Gastroesophageal sphincter (tissue), 3 donors: ENCODE measurements around the gene GPATCH3.

Source experiments
- CTCF ChIP-seq, 4 experiments: fragments of 200-600 bp in 2 of 4; fragments of 450-650 bp in 2 of 4; sonication (generic) in 1 of 4; IDR thresholded peaks; one replicate each; pipeline ENCODE4 v1.5.1; 2017 to 2019; ENCODE audit warnings: antibody characterized with exemption in 4 of 4, mild to moderate bottlenecking in 2 of 4, moderate library complexity in 2 of 4
- EP300 ChIP-seq: sonication (generic); formaldehyde crosslinking; IDR thresholded peaks from one replicate; pipeline ENCODE4 v1.6.1; 2017; ENCODE audit warnings: antibody characterized with exemption, mild to moderate bottlenecking
- POLR2A ChIP-seq, 2 donors: fragments of 450-650 bp; IDR thresholded peaks; one replicate each; pipeline ENCODE4 v1.6.1; 2017; ENCODE audit warnings: antibody characterized with exemption in 2 of 2, mild to moderate bottlenecking in 2 of 2, moderate library complexity in 1 of 2

- TF ChIP-seq CTCF (IDR thresholded peaks at IDR 0.05) (no peak), POLR2A (IDR thresholded peaks at IDR 0.05) (no peak), EP300 (no peak)
These were observed 25.4 kb downstream of the GPATCH3 start for GRCh38 chr1:26874896-26875295.
